ENCODE measurements around the gene ENTPD2. TPM values are rescaled to one million over a fixed set of nuclear protein-coding genes. Genes with fewer than 3 reads are reported as not detected.

ENTPD2 gene
- total and polyA plus RNA-seq, 4 experiments from 2014 or later, result not detected

- Histone ChIP-seq H3K9me3 (ENCODE audit: control insufficient read depth in 1 of 2, low read length in 2 of 2) (no peaks in the 10 kb centered on the region), H3K36me3 (ENCODE audit: insufficient read depth, low read length) (no peaks in the 10 kb centered on the region), H3K27me3 (ENCODE audit: insufficient read depth, low read length) (no peaks in the 10 kb centered on the region), H3K27ac (ENCODE audit: low read depth, low read length) (no peak overlapping the region), H3K4me1 (ENCODE audit: insufficient read depth, low read length) (peaks cover 21% of the 10 kb centered on the region), H3K4me3 (ENCODE audit: low read length in 2 of 2) (no peak overlapping the region)
- DNase-seq, result peak in 1 of 5 donors; percentile 3
- POLR2A ChIA-PET (ENCODE audit: partially characterized antibody), result interaction anchor here (0.8 to 5.3 kb wide), 11 partner anchors 8 to 278 kb away, joined by 3 to 66 read pairs (median 6); partner anchors contain the start of genes MAN1B1, NPDC1, TMEM141 and TUBB4B
- Mint-ChIP-seq H3K36me3 (no peaks in the 10 kb centered on the region), H3K4me1 (peaks cover 7 to 21% (median 12%) of the 10 kb centered on the region in 4 donors), H3K4me3 (peak overlapping the region in 1 of 8 donors; percentile 31), H3K9me3 (no peaks in the 10 kb centered on the region), H3K27me3 (peaks cover 0 to 4% of the 10 kb centered on the region in 2 donors), H3K27ac (no peak overlapping the region)
- CTCF ChIA-PET (ENCODE audit: partially characterized antibody), result interaction anchor here (0.7 to 4.5 kb wide), 22 partner anchors 8 to 281 kb away, joined by 3 to 58 read pairs (median 7); partner anchors contain the start of genes ABCA2, AJM1, MAN1B1 and NPDC1
- intact Hi-C loops (cut with micrococcal nuclease), result no loop called here
Measured at GRCh38 chr9:137068539-137069507, 15.0 kb upstream of the ENTPD2 start.

- peaks cover 21% of the 10 kb centered on the region for H3K4me1 ChIP-seq (ENCODE audit: insufficient read depth, low read length)
- intact Hi-C loops (cut with micrococcal nuclease), result loop anchor here (1.0 kb wide), 2 partner anchors 22 to 40 kb away; partner anchors contain the start of genes ABCA2 and NPDC1
- CTCF ChIA-PET (ENCODE audit: partially characterized antibody), result interaction anchor here (0.7 to 4.5 kb wide), 25 partner anchors 9 to 284 kb away, joined by 3 to 58 read pairs (median 6); partner anchors contain the start of genes ABCA2, AJM1, MAN1B1 and NPDC1
Measured at GRCh38 chr9:137067860-137068538, 14.1 kb upstream of the ENTPD2 start.

DNA sequence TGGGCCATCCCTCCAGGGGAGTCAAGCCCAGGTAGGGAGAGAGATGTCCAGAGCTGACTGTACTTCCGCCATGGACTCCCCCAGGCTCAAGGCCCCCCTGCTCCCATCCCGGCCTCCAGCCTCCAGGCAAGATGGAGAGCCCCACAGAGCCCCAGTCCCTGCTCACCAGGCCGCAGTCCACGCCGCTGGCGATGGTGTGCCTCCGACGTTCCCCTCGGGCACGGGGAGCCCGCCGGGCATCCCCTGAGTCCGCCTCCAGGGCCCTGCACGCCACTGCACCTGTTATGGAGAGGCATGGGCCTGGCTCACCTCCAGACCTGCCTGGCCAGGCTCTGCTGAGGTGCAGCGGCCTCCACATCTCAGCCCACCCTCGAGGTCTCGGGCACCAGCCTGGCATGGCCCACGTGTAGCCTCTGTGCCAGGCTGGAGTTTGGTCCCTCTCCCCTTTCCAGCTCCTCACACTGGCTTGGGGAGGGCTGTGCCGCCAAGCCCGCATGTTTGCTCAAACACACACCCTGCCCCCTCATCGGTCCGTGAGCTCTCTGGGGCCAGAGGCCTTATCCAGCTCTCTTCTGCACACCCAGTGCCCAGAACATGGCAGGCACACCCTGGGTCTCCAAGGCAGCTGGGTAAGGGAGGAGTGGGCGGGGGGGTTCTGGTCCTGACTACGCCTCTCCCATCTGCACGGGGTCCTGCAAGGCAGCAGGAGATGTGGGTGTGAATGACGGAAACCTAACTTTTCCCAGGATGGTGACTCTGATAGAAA, 12.4 kb upstream of the ENTPD2 start:
- ChIA-PET POLR2A (ENCODE audit: partially characterized antibody) (interaction anchor here (0.7 to 1.2 kb wide), 2 partner anchors 20 kb away, joined by 3 read pairs; partner anchors contain the start of gene MAN1B1), CTCF (ENCODE audit: partially characterized antibody) (interaction anchor here (0.5 to 4.5 kb wide), 20 partner anchors 8 to 288 kb away, joined by 3 to 58 read pairs (median 6); partner anchors contain the start of genes ABCA2, MAN1B1, NPDC1 and UAP1L1)
- no peak for DNase-seq
- intact Hi-C loops (cut with micrococcal nuclease), result no loop called here
- Mint-ChIP-seq H3K4me1 (peaks cover 7 to 19% (median 11%) of the 10 kb centered on the region in 4 donors), H3K4me3 (no peak overlapping the region), H3K9me3 (no peaks in the 10 kb centered on the region), H3K27me3 (peaks cover 0 to 4% of the 10 kb centered on the region in 2 donors), H3K36me3 (no peaks in the 10 kb centered on the region), H3K27ac (no peak overlapping the region)
- Histone ChIP-seq H3K27ac (ENCODE audit: low read depth, low read length) (no peak overlapping the region), H3K4me3 (ENCODE audit: low read length in 2 of 2) (no peak overlapping the region), H3K27me3 (ENCODE audit: insufficient read depth, low read length) (no peaks in the 10 kb centered on the region), H3K4me1 (ENCODE audit: insufficient read depth, low read length) (peaks cover 21% of the 10 kb centered on the region), H3K9me3 (ENCODE audit: control insufficient read depth in 1 of 2, low read length in 2 of 2) (no peaks in the 10 kb centered on the region), H3K36me3 (ENCODE audit: insufficient read depth, low read length) (no peaks in the 10 kb centered on the region)

More at GRCh38 chr9:137067860-137068538, 14.1 kb upstream of the ENTPD2 start:
- POLR2A ChIA-PET (ENCODE audit: partially characterized antibody), result interaction anchor here (0.6 to 5.3 kb wide), 11 partner anchors 9 to 277 kb away, joined by 3 to 66 read pairs (median 4); partner anchors contain the start of genes MAN1B1, NPDC1, PAXX and TMEM141
- H3K4me1 Mint-ChIP-seq, result peaks cover 7 to 21% (median 12%) of the 10 kb centered on the region in 4 donors
- Histone ChIP-seq H3K36me3 (ENCODE audit: insufficient read depth, low read length) (no peaks in the 10 kb centered on the region), H3K9me3 (ENCODE audit: control insufficient read depth in 1 of 2, low read length in 2 of 2) (no peaks in the 10 kb centered on the region), H3K27ac (ENCODE audit: low read depth, low read length) (no peak overlapping the region), H3K27me3 (ENCODE audit: insufficient read depth, low read length) (no peaks in the 10 kb centered on the region), H3K4me3 (ENCODE audit: low read length in 2 of 2) (no peak overlapping the region)
- H3K4me3 Mint-ChIP-seq, result peak overlapping the region in 6 of 8 donors; percentile 17 to 68 (median 44)
- H3K27ac Mint-ChIP-seq, result peak overlapping the region in 3 of 7 donors; percentile 54 to 86 (median 70)
- peaks cover 0 to 4% of the 10 kb centered on the region in 2 donors for H3K27me3 Mint-ChIP-seq
- peak; percentile 84 to 89 (median 86) for DNase-seq
- no peaks in the 10 kb centered on the region for H3K36me3 Mint-ChIP-seq
- no peaks in the 10 kb centered on the region for H3K9me3 Mint-ChIP-seq

GRCh38 chr9:137065336-137065967, 11.6 kb upstream of the ENTPD2 start:
- peaks cover 0 to 4% of the 10 kb centered on the region in 2 donors for H3K27me3 Mint-ChIP-seq
- H3K4me1 Mint-ChIP-seq, result peaks cover 4 to 13% (median 7%) of the 10 kb centered on the region in 4 donors
- Histone ChIP-seq H3K4me3 (ENCODE audit: low read length in 2 of 2) (no peak overlapping the region), H3K9me3 (ENCODE audit: control insufficient read depth in 1 of 2, low read length in 2 of 2) (no peaks in the 10 kb centered on the region), H3K4me1 (ENCODE audit: insufficient read depth, low read length) (peaks cover 16% of the 10 kb centered on the region), H3K27ac (ENCODE audit: low read depth, low read length) (no peak overlapping the region), H3K36me3 (ENCODE audit: insufficient read depth, low read length) (no peaks in the 10 kb centered on the region), H3K27me3 (ENCODE audit: insufficient read depth, low read length) (no peaks in the 10 kb centered on the region)
- intact Hi-C loops (cut with micrococcal nuclease), result no loop called here
- CTCF ChIA-PET (ENCODE audit: partially characterized antibody), result interaction anchor here (0.6 to 4.5 kb wide), 9 partner anchors 9 to 288 kb away, joined by 3 to 58 read pairs (median 10); partner anchors contain the start of genes ABCA2, NPDC1 and UAP1L1
- POLR2A ChIA-PET (ENCODE audit: partially characterized antibody), result interaction anchor here (0.7 to 1.2 kb wide), 2 partner anchors 19 to 21 kb away, joined by 3 read pairs; partner anchors contain the start of gene MAN1B1
- DNase-seq, result no peak
- H3K9me3 Mint-ChIP-seq, result no peaks in the 10 kb centered on the region
- no peak overlapping the region for H3K27ac Mint-ChIP-seq
- no peaks in the 10 kb centered on the region for H3K36me3 Mint-ChIP-seq
- no peak overlapping the region for H3K4me3 Mint-ChIP-seq

- no peaks in the 10 kb centered on the region for H3K36me3 Mint-ChIP-seq
- CTCF ChIA-PET (ENCODE audit: partially characterized antibody), result interaction anchor here (0.6 to 4.5 kb wide), 15 partner anchors 10 to 287 kb away, joined by 3 to 30 read pairs (median 5); partner anchors contain the start of genes ABCA2, MAN1B1, NPDC1 and UAP1L1
- no peak overlapping the region for H3K27ac Mint-ChIP-seq
- POLR2A ChIA-PET (ENCODE audit: partially characterized antibody), result interaction anchor here (1.7 kb wide), 1 partner anchor 13 kb away, joined by 3 read pairs; no protein-coding TSS in a partner anchor
- H3K27me3 Mint-ChIP-seq, result peaks cover 0 to 4% of the 10 kb centered on the region in 2 donors
- Histone ChIP-seq H3K27ac (ENCODE audit: low read depth, low read length) (no peak overlapping the region), H3K27me3 (ENCODE audit: insufficient read depth, low read length) (no peaks in the 10 kb centered on the region), H3K9me3 (ENCODE audit: control insufficient read depth in 1 of 2, low read length in 2 of 2) (no peaks in the 10 kb centered on the region), H3K36me3 (ENCODE audit: insufficient read depth, low read length) (no peaks in the 10 kb centered on the region), H3K4me3 (ENCODE audit: low read length in 2 of 2) (no peak overlapping the region), H3K4me1 (ENCODE audit: insufficient read depth, low read length) (peaks cover 16% of the 10 kb centered on the region)
- peaks cover 4 to 10% (median 7%) of the 10 kb centered on the region in 4 donors for H3K4me1 Mint-ChIP-seq
- no peaks in the 10 kb centered on the region for H3K9me3 Mint-ChIP-seq
- H3K4me3 Mint-ChIP-seq, result no peak overlapping the region
- intact Hi-C loops (cut with micrococcal nuclease), result no loop called here
- DNase-seq, result no peak
Measured at GRCh38 chr9:137064880-137065164, 11.0 kb upstream of the ENTPD2 start.

Data from CD4-positive, alpha-beta memory T cell (primary cell).